ENCODE data around the gene LMO3. TPM values are rescaled to one million over a fixed set of nuclear protein-coding genes. Genes with fewer than 3 reads are reported as not detected.

Gene LMO3
- total and polyA plus RNA-seq, 8 donors, result 7.0 to 228 (median 10.0) TPM

- H3K27ac ChIP-seq, result no peak overlapping the region
- H3K36me3 ChIP-seq, result no peaks in the 10 kb centered on the region
- no peaks in the 10 kb centered on the region for H3K27me3 ChIP-seq
- TF ChIP-seq, protein P1, sequence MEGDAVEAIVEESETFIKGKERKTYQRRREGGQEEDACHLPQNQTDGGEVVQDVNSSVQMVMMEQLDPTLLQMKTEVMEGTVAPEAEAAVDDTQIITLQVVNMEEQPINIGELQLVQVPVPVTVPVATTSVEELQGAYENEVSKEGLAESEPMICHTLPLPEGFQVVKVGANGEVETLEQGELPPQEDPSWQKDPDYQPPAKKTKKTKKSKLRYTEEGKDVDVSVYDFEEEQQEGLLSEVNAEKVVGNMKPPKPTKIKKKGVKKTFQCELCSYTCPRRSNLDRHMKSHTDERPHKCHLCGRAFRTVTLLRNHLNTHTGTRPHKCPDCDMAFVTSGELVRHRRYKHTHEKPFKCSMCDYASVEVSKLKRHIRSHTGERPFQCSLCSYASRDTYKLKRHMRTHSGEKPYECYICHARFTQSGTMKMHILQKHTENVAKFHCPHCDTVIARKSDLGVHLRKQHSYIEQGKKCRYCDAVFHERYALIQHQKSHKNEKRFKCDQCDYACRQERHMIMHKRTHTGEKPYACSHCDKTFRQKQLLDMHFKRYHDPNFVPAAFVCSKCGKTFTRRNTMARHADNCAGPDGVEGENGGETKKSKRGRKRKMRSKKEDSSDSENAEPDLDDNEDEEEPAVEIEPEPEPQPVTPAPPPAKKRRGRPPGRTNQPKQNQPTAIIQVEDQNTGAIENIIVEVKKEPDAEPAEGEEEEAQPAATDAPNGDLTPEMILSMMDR (IDR thresholded peaks at IDR 0.05), result no peak
- H3K4me1 ChIP-seq, result no peaks in the 10 kb centered on the region
- ATAC-seq, result no peak
- intact Hi-C loops (cut with DNase I), result no loop called here
- peaks cover 0 to 17% of the 10 kb centered on the region in 2 donors for H3K9me3 ChIP-seq
- DNase-seq, result peak in 1 of 4 donors; percentile 55
- no peak overlapping the region for H3K4me3 ChIP-seq
These were observed 92.7 kb downstream of the LMO3 start for GRCh38 chr12:16513231-16513630.

- H3K4me1 ChIP-seq, result no peaks in the 10 kb centered on the region
- H3K27me3 ChIP-seq, result no peaks in the 10 kb centered on the region
- peaks cover 0 to 12% of the 10 kb centered on the region in 2 donors for H3K9me3 ChIP-seq
- no peaks in the 10 kb centered on the region for H3K36me3 ChIP-seq
- TF ChIP-seq, protein P1 (IDR thresholded peaks at IDR 0.05), result no peak
- no peak overlapping the region for H3K27ac ChIP-seq
- no peak for DNase-seq
- ATAC-seq, result no peak
- H3K4me3 ChIP-seq, result no peak overlapping the region
- intact Hi-C loops (cut with DNase I), result no loop called here
These were observed 96.6 kb downstream of the LMO3 start for GRCh38 chr12:16509411-16509810.

GRCh38 chr12:16506394-16506793, 99.6 kb downstream of the LMO3 start:
- no peak overlapping the region for H3K4me3 ChIP-seq
- intact Hi-C loops (cut with DNase I), result no loop called here
- TF ChIP-seq, protein P1 (IDR thresholded peaks at IDR 0.05), result no peak
- DNase-seq (no peak), ATAC-seq (no peak)
- H3K27me3 ChIP-seq, result no peaks in the 10 kb centered on the region
- no peaks in the 10 kb centered on the region for H3K36me3 ChIP-seq
- no peaks in the 10 kb centered on the region for H3K9me3 ChIP-seq
- H3K27ac ChIP-seq, result no peak overlapping the region
- H3K4me1 ChIP-seq, result no peaks in the 10 kb centered on the region

GRCh38 chr12:16504200-16504599, 101.8 kb downstream of the LMO3 start:
- no peak for DNase-seq
- Histone ChIP-seq H3K4me1 (no peaks in the 10 kb centered on the region), H3K9me3 (no peaks in the 10 kb centered on the region), H3K4me3 (no peak overlapping the region), H3K27me3 (no peaks in the 10 kb centered on the region), H3K27ac (no peak overlapping the region), H3K36me3 (no peaks in the 10 kb centered on the region)
- TF ChIP-seq, protein P1 (IDR thresholded peaks at IDR 0.05), result no peak
- intact Hi-C loops (cut with DNase I), result no loop called here
- ATAC-seq, result no peak

GRCh38 chr12:16499611-16500010, 106.4 kb downstream of the LMO3 start:
- Histone ChIP-seq H3K36me3 (no peaks in the 10 kb centered on the region), H3K4me3 (no peak overlapping the region)
- intact Hi-C loops (cut with DNase I), result no loop called here

More at GRCh38 chr12:16499611-16500010, 106.4 kb downstream of the LMO3 start:
- H3K27ac ChIP-seq, result no peak overlapping the region
- no peak for ATAC-seq
- H3K4me1 ChIP-seq, result no peaks in the 10 kb centered on the region
- H3K27me3 ChIP-seq, result no peaks in the 10 kb centered on the region
- DNase-seq, result no peak
- H3K9me3 ChIP-seq, result no peaks in the 10 kb centered on the region
- TF ChIP-seq, protein P1 (IDR thresholded peaks at IDR 0.05), result no peak

Data from left lung (tissue), 10 donors.